ENCODE data around the gene KRT4.

GRCh38 chr12:52765702-52766101, 48.2 kb downstream of the KRT4 start:
- TF ChIP-seq CTCF (IDR thresholded peaks at IDR 0.05 in 8 of 11, conservative IDR thresholded peaks at IDR 0.05 in 3 of 11) (no peak), POLR2A (IDR thresholded peaks at IDR 0.05) (no peak), POLR2AphosphoS5 (IDR thresholded peaks at IDR 0.05) (no peak)
